NCI-H2227 (cell line): ENCODE measurements around the gene DCC.

Experiments used
- DNase-seq: peaks from one replicate; lab custom pipeline; 2025; ENCODE audit not compliant: unreplicated experiment; lab: John Stamatoyannopoulos, UW

The DCC gene

DNA sequence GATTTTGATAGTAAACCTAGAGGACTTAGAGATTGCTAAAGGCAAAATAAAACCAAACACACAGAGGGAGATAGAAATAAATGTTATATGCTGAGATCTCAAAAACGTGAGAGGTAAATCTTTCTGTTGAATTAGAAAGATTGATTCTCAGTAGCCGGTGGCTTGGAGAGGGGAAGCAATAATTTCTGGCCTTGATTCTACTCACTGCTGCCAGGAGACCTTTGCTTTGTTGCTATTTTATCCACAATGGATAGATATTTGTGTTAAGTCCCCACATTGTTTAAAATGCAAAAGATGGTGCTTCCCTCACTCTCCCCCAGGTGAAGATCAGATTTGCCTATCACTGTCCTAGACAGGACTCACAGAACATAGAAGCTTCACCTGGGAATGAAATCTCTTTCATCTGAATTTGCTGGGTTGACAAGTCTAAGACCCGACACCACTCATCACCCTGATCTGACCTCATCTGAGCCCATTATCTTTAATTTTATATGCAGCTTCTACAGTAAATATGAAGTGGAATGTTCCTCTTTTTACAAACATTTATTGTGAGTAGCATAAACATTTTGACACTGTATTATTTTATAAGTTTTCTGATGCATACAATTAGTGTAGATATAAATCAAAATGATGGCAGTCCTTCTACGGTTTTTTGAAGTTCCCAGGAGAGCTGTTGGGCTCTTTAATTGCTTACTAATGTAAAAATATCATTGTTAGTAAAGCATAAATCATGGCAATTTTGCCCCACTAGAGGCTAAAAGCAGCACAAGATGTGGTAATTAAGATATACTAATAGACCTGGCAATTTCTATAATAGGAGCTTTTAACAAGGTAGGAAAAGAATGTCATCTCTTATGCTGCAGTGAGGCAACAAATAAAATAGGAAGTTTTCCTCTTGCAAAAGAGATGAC is 149.7 kb downstream of the DCC start:
- DNase-seq, result no peak

DNA sequence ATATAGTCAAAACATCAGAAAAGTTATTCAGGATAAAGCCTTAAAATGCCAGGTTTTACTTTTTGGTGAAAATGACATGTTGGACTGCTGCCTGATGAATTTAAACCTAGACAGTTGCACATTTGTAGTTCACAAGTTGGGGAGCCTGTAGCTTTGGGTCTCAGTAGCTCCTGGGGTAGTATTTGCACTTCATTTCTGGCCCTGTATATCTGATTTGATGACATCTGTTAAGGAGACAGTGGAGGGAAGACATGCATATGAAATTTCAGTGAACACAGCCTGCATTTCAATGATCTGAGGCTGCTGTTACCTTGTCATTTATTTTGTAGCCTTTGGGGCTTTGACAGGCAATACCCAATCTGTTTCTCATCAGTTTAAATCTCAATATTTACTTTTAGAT is 156.4 kb downstream of the DCC start:
- DNase-seq, result no peak

DNA sequence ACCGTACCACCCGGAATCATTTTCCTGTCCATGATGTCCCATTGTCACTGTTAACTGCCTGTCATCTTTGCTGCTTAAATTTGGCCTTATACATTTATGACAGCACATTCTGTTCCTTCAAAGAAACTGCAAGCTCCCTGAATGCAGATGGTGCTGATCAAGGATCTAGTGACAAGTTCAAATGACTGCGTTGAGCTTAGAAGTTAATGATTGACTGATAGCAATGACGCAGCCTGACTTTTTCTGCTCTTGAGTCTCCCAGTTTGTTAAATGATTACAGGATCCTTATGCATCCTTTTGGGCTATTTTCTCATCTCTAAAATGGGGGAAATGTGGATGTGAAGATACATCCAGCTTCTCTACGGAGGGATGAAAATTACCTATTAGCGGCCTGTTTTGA is 159.0 kb downstream of the DCC start:
- no peak for DNase-seq

DNA sequence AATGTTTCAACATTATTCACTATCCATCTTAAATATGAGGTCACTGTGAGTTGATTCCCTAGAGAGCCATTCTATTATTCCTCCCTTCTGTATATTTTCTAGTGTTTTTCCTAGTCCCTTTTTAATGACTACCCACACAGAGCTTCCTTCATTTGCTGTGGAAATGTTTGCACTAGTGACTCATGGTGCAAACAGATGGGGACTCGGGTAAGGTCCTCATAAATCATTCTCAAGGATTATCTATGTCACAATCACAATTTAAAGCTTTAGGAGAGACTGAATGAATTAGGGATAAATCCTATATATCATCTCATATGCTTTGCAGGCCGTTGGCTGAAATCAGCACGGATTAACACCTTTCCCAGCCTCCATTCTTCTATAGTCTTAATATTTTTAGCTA is 159.6 kb downstream of the DCC start:
- DNase-seq, result peak; percentile 66

DNA sequence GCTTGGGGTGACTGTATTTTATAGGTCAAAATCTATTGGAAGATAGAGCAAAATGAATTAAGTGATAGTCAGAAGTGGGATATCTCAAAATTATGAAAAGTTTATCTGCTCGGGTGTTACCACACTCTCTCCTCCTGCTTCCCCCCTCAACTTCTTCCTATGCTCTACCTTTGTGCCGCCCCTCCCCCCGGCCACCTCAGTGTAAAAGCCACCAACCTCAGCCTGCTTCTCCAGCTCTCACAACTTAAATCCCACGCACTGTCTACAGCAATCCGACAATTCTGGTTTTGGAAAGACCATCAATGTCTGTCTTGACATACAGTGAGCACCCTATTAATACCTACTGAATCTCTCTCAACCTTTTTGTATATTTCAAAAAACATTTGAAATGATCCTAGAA is 164.6 kb downstream of the DCC start:
- DNase-seq, result no peak

DNA sequence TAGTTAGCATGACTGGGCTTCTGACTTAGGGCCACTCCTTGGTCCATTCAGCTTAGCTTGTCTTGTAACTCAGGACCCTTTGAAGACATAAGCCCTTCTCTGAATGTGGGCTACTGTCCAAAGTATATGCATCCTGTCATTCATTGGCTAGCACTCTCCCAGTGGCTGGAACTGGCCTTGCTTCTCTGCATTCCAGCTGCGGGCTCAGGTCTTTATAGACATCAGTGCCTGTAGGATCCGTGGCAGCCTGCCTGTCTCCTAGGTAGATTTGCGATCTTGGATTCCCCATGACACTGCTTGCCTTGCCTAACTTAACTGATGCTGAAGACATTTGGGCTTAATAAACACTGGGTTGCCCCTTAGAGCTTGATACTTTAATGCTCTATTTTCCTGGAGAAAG is 170.1 kb downstream of the DCC start:
- peak; percentile 79 for DNase-seq

DNA sequence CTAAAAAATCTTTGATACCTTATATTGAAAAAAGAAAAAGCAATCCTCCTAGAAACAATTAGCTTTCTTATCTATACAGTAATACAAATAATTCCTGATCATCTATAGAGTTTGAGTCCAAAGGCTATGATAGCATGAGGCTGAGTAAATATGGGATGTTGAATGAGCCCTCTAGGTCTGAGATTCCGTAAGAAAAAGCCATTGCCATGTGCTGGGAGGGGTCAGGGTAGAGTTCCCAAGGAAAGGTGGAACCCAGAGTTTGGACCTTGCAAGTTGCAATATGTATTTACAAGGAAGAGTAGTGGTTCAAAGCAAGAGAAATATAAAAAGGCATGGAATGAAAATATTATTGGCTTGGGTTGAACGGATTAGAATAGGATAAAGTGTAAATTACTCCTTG is 178.1 kb downstream of the DCC start:
- no peak for DNase-seq

DNA sequence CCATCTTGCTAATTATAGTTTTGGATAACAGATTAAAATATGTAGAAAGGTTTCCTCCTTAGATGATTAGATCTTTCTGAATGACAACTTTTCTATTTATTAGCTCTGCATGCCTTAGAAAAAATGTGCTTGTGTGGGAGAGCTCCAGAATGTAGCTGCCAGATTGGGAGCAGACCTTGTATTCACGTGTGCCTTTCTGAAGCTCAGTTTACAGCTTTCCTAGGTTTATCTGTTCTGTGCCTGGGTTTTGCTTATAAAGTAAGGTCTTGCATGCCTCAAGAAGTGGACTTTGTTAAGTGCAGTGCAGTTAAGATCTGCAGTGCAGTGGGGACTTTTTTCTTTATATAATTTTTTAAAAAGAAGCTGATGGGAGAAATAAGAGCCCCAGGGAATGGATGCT is 179.0 kb downstream of the DCC start:
- DNase-seq, result no peak

DNA sequence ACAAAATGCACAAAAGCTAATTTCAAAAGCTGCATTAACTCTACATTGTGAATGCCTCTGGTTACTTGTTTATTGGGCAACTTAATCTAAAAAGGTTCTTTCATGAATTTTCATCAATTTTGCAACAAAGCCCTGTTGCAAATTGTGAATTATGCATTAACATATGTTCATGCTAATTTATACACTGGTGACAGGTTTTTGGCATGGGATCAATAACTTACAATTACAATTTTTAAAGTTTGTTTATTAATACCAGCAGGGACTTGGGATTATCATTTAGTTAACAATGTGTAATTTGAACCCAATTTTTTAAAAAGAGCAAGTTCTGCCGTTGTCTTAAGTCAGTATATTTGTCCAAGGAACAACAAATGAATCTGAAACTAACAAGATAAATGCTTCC is 183.6 kb downstream of the DCC start:
- DNase-seq, result no peak

DNA sequence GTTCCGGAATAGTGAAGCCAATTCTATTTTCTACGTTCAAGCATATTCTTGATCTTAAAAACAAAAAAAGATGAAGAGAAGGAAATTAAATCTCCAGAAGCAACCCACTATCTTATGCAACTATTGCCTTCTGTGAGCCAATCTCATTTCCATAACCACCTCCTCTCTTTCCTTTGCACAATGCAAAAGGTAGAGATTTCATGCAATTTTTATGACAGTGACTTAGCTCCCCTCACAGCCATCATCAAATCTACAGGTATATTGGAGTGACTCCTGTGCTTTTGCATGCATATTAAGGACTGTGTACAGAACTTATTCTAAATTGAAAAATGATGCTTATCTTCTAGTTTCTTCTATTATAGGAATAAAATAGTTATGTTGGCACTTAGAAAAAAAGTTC is 191.8 kb downstream of the DCC start:
- no peak for DNase-seq

DNA sequence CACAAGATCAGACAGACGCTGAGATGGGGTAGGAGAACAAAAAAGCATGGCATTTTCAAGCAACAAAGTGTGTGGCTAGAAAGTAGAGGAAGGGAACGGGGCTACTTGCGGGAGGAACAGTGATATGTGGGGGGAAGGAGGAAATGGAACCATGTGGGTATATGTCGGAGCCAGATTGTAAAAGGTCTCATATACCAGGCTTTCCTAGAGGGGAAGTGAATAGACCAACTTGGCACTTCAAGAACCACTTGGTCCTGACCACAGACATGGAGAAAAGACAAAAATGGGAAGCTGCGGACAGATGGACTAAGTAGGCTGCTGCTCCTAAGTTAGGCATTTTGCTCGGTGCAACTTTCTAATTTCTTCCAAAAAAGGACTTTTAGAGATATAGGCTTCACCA is 196.0 kb downstream of the DCC start:
- no peak for DNase-seq

DNA sequence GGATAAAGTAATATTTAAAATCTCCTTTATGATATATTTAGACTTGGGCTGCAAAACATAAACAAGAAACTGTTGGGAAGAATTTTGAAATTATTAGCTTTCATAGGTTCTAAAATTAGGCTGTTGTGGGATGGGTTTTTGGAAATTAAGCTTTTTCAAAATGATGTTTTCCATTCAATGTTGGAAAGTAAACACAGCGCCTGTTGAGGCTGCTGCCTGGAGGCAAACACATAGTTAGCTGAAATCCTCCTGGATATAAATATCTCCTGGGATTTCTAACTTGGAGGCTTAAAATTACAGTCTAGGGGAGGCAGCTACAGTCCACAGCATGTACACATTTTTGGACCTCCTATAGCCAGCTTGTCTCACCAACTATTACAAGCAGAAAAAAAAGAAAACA is 197.3 kb downstream of the DCC start:
- DNase-seq, result peak; percentile 20

DNA sequence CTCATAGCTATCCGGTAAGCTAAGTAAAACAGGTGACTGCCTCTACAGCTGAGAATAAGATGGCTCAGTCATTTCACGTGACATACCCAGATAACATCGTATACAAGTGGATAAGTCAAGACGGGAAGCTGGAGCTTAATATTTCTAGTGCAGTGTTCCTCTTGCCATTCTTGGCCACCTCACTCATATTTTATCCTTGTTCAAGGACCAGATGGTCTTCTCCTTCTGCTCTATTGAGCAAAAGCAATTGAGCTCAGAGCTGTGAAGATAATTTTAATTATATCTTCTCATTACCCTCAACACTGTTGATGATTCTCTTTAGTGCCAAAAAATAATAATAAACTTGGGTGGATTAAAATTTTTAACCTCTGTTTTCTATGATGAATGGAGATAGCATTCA is 201.1 kb downstream of the DCC start:
- no peak for DNase-seq

DNA sequence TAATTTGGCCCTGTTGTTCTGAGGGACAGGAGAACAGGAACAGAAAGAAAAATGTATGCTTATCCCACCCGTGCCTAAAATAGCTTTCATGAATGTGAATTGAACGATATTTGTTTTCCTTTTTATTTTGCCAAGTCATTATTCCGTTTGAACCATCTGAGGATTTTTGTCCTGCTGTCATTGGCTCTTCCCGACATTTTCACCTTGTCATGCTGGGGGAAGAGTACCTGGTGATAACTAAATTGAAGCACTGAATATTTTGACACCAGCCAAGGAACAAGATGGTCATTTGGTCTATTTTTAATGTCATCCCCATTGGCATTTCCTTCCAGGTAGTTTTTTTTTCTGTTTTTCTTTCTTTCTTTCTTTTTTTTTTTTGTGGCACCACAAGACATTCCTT is 204.1 kb downstream of the DCC start:
- DNase-seq, result no peak

DNA sequence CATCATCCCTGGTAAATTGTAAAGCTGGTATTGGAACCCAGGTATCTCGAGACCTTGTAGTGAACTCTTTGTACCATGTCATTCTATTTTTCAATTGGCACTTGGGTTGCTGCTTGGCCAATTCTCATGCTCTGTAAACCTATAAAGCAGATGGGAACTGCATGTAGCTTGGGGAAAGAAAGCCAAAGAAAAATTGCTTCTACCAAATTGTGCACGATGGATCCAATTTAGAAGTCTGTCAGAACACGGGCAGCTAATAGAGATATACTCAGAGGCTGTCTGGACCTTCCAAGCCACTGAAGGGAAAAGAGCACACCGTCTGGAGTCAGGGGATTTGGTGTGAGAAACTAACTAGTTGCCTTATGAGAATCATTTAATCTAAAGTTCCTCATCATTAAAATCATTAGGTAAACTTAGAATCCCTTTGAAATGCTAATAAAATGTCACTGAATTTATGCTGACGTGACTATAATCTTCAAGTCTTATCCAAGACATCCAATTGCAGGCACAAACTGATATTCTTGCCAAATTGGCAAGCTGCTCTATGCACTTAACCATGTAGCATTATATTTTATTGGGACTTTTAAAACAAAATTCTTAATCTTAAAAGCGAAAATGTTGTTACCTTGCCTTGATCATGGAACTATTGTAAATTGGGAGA is 206.8 kb downstream of the DCC start:
- no peak for DNase-seq

DNA sequence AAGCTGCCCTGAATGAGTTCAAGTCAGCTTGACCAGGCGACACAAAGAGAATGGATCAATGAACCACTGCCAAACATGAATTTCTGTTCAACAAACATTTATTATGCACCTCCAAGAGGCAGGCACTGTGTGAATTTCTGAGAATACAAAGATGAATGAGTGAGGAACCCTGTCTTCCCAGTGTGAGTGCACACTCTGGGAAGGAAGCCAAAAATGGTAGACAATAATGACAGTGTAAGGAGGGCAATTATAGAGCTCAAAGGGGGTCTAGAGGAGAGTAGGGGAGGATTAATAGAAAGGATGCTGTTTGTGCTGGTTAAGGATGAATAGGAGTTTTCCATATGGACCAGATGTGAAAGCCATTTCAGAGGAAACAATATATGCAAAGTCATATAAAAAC is 213.4 kb downstream of the DCC start:
- DNase-seq, result peak; percentile 89

DNA sequence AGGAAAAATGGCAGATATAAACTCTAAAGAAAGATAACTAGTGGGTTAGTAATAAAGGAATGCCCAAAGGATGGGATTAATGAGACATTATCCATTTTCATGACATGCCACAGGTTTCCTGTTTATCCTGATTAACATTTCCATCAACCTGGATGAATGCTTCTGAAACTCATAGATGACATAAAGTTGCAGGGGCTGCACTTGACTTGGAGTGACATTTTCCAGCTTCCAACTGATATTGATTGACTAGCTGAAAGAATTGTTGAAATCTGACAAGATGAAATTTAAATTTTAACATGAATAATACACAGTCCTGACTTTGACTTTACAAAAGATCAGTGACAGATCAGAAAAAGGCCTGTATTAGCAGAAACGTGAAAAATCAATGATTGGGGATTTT is 214.2 kb downstream of the DCC start:
- DNase-seq, result no peak

DNA sequence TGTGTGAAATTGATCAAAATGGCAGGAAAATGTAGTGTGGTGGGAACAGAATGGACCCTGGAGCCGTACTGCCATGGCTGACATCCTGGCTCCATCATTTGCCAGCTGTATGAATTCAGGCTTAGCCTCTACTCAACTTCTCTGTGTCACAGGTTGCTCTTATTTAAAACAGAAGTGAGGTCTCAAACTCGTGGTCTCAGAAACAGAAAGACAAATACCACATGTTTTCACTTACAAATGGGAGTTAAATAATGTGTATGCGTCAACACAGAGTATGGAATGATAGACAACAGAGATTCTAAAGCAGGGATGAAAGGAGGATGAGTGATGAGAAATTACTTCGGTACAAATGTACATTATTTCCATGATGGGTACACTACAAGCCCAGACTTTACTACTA is 227.4 kb downstream of the DCC start:
- DNase-seq, result no peak

DNA sequence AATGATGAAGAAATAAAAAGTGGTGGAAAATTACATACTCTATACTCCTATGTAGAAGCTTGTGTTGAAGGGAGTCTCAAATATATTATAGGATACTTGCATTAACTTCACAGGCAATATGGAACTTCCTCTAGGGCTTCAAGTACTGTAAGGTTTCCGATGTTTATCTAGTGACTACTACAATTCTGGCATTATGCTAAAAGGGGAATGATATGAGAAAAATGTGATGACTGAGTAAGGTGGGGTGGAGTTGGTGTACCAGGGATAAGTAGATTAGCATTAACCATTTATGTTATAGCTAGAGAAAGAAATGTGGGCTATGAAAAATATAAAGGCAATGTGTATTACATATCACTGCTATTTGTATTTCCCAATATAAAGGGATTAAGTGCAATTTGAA is 229.5 kb downstream of the DCC start:
- no peak for DNase-seq

DNA sequence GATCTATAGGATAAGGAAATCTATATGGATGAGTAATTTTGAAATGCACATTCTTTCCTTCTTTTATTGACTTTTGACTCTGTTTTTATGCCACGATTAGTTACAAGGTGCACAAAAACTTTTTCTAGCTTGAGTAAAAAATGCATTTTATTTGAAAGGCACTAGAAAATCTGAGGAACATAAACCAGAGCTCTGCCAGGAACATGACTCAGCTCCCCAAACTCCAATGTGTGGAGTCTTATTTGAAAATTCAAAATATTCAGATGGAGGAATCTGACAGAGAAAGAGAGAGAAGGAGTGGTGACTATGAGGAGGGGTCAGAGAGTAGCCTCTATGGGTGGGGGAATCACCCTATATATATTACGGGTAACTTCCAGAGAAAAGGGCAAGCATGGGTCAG is 231.0 kb downstream of the DCC start:
- no peak for DNase-seq

DNA sequence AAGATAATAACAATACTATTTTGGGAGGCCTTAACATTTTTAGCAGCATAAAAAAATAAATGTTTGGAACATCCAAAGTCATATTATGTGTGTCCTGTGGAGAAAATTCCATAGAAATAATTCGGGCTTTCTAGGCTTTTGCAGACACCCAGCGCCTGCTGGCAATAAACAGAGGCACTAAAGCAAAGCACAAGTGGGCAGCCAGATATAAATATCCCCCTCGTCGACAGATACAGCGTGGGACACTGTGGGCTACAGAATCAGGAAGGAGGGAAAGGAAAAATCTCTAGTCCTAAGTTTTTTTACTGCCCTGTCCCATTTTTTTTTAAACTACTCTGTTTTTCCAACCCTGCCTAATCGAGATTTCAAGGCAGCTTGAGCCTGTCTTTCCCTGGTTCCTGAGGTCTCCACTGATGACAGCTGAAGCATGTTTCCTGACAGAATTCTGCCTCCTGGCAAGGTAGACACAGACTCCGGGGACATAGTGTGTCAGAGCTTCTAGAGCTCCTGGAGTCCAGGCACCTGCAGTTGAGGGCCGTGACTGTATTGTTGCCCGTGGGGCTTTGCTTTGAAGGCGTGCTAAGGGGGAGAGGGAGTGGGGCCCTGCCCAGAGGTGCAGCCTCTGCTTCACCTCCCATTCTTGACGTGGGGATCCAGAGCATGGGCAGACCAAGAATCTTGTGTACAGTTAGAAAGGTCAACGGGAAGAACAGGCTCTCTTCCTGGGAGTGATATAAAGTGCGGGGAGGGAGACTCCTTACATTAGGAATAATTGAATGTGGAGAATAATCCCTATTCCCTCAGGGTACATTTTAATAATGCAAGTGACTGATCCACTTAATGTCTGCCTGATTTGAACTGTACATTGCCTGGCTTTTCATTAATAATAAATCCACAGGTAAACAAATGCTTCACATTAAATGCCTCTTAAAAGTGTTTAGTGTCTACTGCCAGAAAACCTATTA is 232.3 kb downstream of the DCC start:
- no peak for DNase-seq

DNA sequence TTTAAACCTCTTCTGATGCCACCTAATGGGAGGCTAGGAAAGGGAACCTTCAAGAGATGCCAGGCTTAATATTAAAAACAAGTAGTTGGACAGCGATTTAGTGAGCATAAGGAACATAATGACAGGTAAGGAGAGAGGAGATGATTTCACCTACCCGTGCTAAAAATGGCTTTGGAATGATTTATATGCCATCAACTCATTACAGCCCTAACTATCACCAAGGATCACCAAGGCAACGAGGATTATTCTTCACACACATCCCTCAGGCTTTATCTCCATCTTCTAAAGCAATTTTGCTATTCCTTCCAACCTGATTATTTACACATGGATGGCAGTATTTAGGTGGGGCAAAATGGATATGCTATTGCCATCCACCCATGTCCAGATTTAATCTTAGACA is 237.8 kb downstream of the DCC start:
- DNase-seq, result peak; percentile 87
